GM19328 (cell line): ENCODE measurements around the gene REPS1.
A peak's percentile ranks its signal among the peaks of the same experiment; 100 is the strongest.
"Not testable (repeated sequence)": the region's sequence is repeated elsewhere in the genome, so short reads cannot be mapped to it uniquely, and the experiment has no call there.

Experiments
- ATAC-seq: cut with Tn5 transposase; IDR thresholded peaks from one replicate; pipeline ENCODE4 v1.9.1; 2021; ENCODE audit warnings: mild to moderate bottlenecking, moderate library complexity; ENCODE audit not compliant: unreplicated experiment

REPS1 gene

GRCh38 chr6:139007428-139007827 lies 19.4 kb upstream of the REPS1 start:
- ATAC-seq = no peak

- no peak for ATAC-seq
These were observed 18.4 kb upstream of the REPS1 start for GRCh38 chr6:139006477-139006876.

- ATAC-seq = no peak
These were observed 15.7 kb upstream of the REPS1 start for GRCh38 chr6:139003751-139004150.

- no peak for ATAC-seq
These were observed 12.1 kb upstream of the REPS1 start for GRCh38 chr6:138999949-139000725.

- ATAC-seq = no peak
These were observed 9.1 kb upstream of the REPS1 start for GRCh38 chr6:138997136-138997535.

- ATAC-seq = no peak
These were observed 8.5 kb upstream of the REPS1 start for GRCh38 chr6:138996524-138996923.

- not testable (repeated sequence) for ATAC-seq
These were observed 5.4 kb upstream of the REPS1 start for GRCh38 chr6:138993410-138993809.

GRCh38 chr6:138992965-138993364 lies 4.9 kb upstream of the REPS1 start:
- ATAC-seq = not testable (repeated sequence)

GRCh38 chr6:138991206-138991605 lies 3.2 kb upstream of the REPS1 start:
- ATAC-seq = no peak

- no peak for ATAC-seq
These were observed 1.3 kb upstream of the REPS1 start for GRCh38 chr6:138989098-138989983.

GRCh38 chr6:138988469-138988834 lies 399 bp upstream of the REPS1 start:
- ATAC-seq = peak; percentile 2

- no peak for ATAC-seq
These were observed 892 bp downstream of the REPS1 start for GRCh38 chr6:138987080-138987642.

- no peak for ATAC-seq
These were observed 1.5 kb downstream of the REPS1 start for GRCh38 chr6:138986578-138986977.

- ATAC-seq = no peak
These were observed 6.6 kb downstream of the REPS1 start for GRCh38 chr6:138981416-138981815.

GRCh38 chr6:138979813-138980668 lies 8.0 kb downstream of the REPS1 start:
- ATAC-seq = no peak

GRCh38 chr6:138979365-138979764 lies 8.7 kb downstream of the REPS1 start:
- ATAC-seq = no peak

GRCh38 chr6:138978229-138978628 lies 9.8 kb downstream of the REPS1 start:
- no peak for ATAC-seq

GRCh38 chr6:138977646-138978167 lies 10.3 kb downstream of the REPS1 start:
- no peak for ATAC-seq

GRCh38 chr6:138977242-138977641 lies 10.8 kb downstream of the REPS1 start:
- ATAC-seq = no peak

GRCh38 chr6:138975815-138976214 lies 12.2 kb downstream of the REPS1 start:
- ATAC-seq = no peak
